ENCODE results near the gene CLIP4. TPM values are rescaled to one million over a fixed set of nuclear protein-coding genes. Genes with fewer than 3 reads are reported as not detected.
"Not testable (repeated sequence)": the region's sequence is repeated elsewhere in the genome, so short reads cannot be mapped to it uniquely, and the experiment has no call there.

CLIP4 gene
- total RNA-seq, 1 experiment from 2014 or later, result 38.0 TPM

GRCh38 chr2:29104688-29105087, 10.5 kb upstream of the CLIP4 start:
- no peak for DNase-seq (ENCODE audit: low read depth)

DNA sequence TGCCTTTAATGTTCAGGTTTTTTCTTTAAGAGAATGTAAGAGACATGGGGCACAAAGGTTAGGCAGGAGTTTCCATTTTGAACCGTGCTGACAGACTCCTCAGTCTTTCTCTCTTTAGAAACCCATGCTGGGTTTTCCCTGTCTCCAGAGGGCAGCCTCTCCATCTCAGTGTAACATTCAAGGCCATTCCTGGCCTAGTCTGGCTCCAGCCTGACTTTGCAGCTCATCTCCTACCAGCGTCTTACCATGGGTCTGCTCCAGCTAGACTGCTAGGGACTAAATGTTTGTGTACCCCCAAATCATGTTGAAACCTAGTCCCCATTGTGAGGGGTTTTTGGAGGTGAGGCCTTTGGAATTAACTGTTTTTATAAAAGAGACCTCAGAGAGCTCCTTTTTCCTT, 9.8 kb upstream of the CLIP4 start:
- DNase-seq (ENCODE audit: low read depth), result no peak

DNA sequence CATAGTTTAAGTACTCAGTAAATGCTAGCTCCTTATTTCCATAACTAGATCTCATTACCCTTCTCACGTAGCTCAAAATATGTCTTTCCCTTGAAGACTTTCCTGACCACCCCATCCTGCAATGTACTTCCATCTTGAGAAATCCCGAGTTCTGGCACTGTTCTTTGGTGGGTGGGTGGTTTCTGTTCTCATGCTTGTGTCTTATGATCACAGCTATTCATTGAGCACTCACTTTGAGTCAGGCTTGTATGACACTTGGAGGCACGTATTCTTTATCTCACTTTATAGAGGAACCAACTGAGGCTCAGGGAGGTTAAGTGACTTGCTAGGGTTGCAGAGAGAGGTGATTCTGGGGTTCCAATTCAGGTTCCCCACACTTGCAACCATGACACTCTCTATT, 9.0 kb upstream of the CLIP4 start:
- no peak for DNase-seq (ENCODE audit: low read depth)

DNA sequence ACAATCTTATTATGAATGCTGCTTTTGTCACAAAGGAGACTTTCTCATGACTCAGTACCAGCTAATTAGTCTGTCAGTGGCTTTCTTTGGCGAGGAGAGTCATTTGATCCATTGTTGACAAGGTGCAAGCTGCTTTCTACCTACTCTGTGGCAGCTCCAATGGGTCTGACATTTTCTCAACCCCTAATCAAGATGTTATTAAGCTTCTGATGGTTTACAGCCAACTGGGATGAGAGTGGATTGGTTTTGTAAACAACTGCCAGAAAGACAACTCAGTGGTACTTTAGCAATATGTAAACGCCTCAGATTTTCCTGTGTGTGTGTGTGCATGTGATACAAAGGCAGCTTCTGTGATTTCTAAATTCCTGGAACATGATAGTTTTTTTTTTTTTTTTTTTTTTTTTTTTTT, 8.2 kb upstream of the CLIP4 start:
- DNase-seq (ENCODE audit: low read depth), result no peak

DNA sequence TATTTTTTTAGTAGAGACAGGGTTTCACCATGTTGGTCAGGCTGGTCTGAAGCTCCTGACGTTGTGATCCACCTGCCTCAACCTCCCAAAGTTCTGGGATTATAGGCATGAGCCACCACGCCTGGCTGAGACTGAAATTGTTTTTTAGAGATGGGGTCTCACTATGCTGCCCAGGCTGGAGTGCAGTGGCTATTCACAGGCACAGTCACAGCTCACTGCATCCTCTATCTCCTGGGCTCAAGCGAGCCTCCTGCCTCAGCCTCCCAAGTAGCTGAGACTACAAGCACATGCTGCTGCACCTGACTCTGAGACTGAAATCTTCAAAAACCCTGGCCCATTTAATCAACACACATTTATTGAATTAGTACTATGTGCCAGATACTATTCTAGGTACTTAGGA, 7.7 kb upstream of the CLIP4 start:
- DNase-seq (ENCODE audit: low read depth), result not testable (repeated sequence)

DNA sequence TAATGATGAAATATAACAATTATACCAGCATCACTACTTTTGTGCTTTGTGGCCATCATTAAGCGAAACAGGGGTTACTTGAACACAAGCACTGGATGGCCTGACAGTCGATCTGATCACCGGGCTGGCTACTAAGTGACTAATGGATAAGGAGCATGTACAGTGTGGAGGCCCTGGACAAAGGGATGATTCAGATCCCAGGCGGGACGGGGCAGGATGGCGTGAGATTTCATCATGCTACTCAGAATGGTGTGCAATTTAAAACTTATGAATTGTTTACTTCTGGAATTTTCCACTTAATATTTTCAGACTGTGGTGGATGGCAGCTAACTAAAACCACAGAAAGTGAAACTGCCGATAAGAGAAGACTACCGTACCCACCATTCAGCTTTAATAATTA, 7.0 kb upstream of the CLIP4 start:
- peak; percentile 90 for DNase-seq (ENCODE audit: low read depth)

GRCh38 chr2:29109246-29109645, 6.0 kb upstream of the CLIP4 start:
- DNase-seq (ENCODE audit: low read depth), result no peak

DNA sequence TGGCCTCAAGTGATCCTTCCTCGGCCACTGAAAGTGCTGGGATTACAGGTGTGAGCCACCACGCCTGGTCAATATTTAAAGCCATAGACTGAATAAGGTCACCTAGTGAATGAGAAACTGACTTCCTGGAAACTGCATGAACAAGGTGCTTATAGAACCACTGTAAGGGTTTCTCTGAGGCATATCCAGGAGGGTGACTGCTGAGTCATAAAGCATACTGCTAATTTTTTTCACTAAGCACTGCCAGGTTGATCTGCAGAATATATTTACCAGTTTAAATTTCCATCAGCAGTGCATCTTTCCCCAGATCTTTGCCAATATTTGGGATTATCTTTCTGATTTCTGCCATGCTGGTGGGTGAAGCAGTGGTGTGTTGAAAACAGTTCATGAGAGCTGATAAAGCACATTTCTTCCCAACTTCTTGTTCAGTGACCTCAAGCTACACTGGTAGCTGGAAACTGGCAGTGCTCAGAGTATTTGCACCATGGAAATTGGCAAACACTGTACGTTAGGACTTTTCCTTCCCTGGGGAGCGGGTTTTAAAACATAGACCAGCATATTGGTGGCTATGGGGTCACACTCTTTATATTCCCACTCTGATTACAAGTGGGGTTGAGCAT, 4.2 kb upstream of the CLIP4 start:
- DNase-seq (ENCODE audit: low read depth), result no peak

DNA sequence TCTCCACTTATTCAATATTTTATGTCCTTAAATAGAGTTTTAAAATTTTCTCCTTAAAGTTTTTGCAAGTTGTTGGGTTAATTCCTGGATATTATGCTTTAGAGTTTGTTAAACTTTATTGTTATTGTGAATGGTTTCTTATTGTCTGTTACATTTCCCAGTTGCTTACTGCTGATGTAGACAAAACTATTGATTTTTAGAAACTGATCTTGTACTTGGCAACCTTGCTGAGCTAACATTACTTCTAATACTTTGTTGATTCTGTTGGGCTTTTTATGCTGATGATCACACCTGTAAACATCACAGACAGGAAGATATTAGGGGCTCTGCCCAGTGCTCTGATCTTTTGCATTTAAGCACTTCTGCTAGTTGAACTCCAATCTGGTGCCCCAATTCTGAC, 2.8 kb upstream of the CLIP4 start:
- no peak for DNase-seq (ENCODE audit: low read depth)

- peak; percentile 43 for DNase-seq (ENCODE audit: low read depth)
Measured at GRCh38 chr2:29113027-29113686, 2.1 kb upstream of the CLIP4 start.

DNA sequence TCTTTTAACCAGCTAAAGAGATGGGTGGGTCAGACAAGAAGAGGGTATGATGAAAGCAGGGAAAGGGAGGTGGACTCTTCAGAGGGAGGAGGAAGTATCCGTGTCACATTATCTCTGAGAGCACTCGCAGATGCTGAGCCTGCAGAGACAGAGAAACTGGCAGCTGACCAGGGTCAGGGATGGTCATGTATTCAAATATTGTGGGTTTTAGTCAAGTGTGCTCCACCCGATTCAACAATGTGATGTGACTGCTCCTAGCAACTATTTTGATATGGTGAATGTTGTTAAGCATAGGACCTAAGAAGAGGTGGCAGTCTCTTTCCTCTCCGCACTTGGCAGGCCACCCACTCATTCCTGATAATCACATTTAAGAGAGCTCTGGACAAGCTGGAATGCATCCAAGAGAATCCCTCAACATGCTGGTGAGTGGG, 1.3 kb upstream of the CLIP4 start:
- peak; percentile 79 for DNase-seq (ENCODE audit: low read depth)

- DNase-seq (ENCODE audit: low read depth), result no peak
Measured at GRCh38 chr2:29114586-29114945, 649 bp upstream of the CLIP4 start.

- peak; percentile 70 for DNase-seq (ENCODE audit: low read depth)
Measured at GRCh38 chr2:29115797-29116781, 874 bp downstream of the CLIP4 start.

DNA sequence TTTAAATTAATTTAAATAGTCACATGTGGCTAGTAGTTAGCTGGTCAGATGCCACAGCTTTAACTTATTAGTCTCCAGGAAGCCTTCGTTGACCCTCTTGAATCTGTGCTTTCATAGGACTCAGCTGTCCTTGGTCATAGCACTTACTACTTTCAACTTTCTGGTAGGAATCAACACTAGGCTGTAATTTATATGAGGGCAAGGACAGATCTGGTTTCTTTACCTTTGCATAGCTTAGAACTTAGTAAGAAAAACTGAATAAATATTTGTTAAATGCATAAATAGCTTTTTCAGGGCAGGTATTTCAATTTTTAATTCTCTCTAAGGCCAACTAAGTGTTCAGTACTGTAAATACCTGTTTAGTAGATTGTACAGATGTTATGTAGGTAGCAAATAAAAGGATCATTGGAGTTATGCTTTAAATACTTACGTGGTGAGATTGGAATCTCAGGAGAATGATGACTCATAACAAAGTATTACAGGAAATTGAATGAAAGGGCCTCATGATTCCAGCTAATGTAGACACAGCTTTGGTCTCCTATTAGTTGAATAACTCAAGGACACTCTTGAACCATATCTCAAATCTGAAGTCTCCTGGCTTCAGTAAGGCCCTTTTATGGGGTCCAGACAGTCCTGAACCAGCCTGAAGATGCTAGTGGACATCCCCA, 2.6 kb downstream of the CLIP4 start:
- DNase-seq (ENCODE audit: low read depth), result peak; percentile 54

GRCh38 chr2:29119211-29119610, 4.0 kb downstream of the CLIP4 start:
- no peak for DNase-seq (ENCODE audit: low read depth)

DNA sequence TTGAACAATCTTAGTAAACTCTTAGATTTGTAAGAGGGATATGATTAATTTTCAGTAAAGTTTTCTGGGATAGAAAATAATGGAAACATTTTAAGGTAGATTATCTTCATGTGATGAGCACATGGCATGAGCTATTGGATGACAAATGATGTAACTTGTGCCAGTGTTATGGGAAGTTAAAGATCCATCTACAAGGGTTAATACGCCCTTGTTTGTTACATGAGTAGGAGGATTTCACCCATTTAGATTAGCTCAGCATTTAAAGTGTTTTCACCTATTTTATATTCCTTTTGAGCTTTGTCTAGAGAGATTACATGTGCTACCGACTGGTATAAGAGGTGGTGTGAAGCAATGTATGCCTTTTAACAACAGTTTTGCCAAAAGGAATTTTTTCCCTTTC, 5.6 kb downstream of the CLIP4 start:
- DNase-seq (ENCODE audit: low read depth), result no peak

- DNase-seq (ENCODE audit: low read depth), result peak; percentile 88
Measured at GRCh38 chr2:29123617-29124349, 8.6 kb downstream of the CLIP4 start.

DNA sequence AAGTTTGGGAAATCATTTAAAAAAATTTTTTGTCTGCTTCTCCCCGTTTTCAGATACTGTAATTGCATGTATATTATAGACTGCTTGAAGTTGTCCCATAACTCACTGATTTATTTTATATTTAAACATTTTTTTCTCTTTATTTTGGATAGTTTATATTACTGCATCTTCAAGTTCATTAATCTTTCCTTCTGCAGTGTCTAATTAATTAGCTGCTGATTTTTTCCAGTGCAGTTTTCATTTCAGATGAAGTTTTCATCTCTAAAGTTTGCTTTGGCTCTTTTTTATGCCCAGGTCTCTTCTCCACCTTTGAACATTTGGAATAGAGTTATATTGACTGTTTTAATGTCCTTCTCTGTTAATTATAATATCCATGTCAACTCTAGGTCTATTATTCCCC, 9.3 kb downstream of the CLIP4 start:
- no peak for DNase-seq (ENCODE audit: low read depth)

DNA sequence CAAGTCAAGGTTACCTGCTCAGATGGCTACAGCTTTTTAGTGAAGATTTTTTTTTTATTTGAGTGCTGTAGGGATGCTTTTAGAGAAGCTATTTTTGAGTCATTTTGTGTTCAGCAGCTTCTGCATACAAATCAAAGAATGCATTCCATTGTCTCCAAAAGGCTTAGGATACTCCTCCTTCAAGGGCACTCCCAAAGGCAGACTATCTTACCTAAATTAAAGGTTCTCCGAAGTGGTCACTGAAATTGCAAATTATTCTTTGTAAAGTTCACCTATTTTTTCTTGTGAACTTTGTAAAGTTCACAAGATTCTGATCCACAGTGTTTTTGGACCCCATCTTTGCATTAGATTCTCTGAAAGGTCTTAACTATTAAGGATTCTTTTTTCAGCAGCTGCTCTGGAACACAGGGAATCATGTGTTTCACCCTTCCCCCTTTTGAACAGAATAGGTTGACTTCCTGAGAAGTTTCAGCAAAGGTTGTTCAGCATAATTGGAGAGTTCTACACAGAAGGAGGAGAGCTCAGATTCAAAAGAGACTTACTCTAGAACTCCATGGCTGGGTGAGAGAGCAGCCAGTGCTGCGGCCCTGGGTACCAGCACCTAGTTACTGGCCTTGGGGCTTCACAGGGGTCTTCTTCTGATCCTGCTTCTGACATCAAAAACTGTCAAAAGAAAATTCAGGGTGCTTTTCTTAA, 14.5 kb downstream of the CLIP4 start:
- peak; percentile 28 for DNase-seq (ENCODE audit: low read depth)

DNA sequence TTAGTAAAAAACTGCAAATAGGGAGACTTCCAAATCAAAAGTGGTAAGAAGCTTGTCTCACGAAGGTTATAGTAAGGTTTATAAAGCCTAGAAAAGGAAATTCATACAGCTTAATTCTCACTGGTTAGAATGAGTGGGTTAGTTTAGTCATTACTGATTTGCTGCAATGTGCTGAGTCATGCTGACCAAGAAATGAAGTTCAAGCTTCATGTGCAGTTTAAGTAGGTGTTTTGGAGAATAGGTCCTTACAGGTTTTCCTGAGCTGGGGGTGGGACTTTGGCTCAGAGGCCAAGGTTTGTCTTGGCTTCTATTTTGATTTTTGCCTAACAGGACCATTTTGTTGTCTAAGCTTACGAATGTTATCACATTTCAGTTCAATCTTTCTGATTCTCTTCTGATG, 15.1 kb downstream of the CLIP4 start:
- DNase-seq (ENCODE audit: low read depth), result peak; percentile 78

GRCh38 chr2:29134933-29135332, 19.7 kb downstream of the CLIP4 start:
- DNase-seq (ENCODE audit: low read depth), result peak; percentile 40
